Loucy (cell line): ENCODE measurements around the gene CRYZ.
"Not testable (repeated sequence)": the region's sequence is repeated elsewhere in the genome, so short reads cannot be mapped to it uniquely, and the experiment has no call there.

ENCODE experiments used
- H2AFZ ChIP-seq: fragments of 200-600 bp; sonication (generic); 2 replicates; pipeline ENCODE4 v1.6.0; 2016; ENCODE audit warnings: antibody characterized with exemption, mild to moderate bottlenecking, low read length, moderate library complexity
- H3F3A ChIP-seq: fragments of 200-600 bp; 2 replicates; pipeline ENCODE4 v1.6.0; 2016; ENCODE audit warnings: antibody characterized with exemption, low read depth, mild to moderate bottlenecking
- H3K27me3 ChIP-seq: fragments of 200-600 bp; sonication (generic); 2 replicates; pipeline ENCODE4 v1.6.1; 2014; ENCODE audit warnings: low read length, mild to moderate bottlenecking; ENCODE audit not compliant: insufficient read depth, poor library complexity, severe bottlenecking
- H3K36me3 ChIP-seq: fragments of 200-600 bp; sonication (generic); 2 replicates; pipeline ENCODE4 v1.6.1; 2016; ENCODE audit warnings: low read length; ENCODE audit not compliant: insufficient read depth
- H3K4me1 ChIP-seq: fragments of 200-600 bp; sonication (generic); 2 replicates; pipeline ENCODE4 v1.5.1; 2014; ENCODE audit warnings: low read length, mild to moderate bottlenecking; ENCODE audit not compliant: insufficient read depth, poor library complexity, severe bottlenecking
- H3K4me2 ChIP-seq: fragments of 200-600 bp; sonication (generic); 2 replicates; pipeline ENCODE4 v1.6.0; 2014; ENCODE audit warnings: antibody characterized with exemption, low read length, low read depth, mild to moderate bottlenecking; ENCODE audit not compliant: poor library complexity, severe bottlenecking
- H3K4me3 ChIP-seq: fragments of 200-600 bp; sonication (generic); 2 replicates; pipeline ENCODE4 v1.5.1; 2014; ENCODE audit warnings: low read length, mild to moderate bottlenecking, mixed read lengths; ENCODE audit not compliant: poor library complexity, severe bottlenecking
- H3K79me2 ChIP-seq: fragments of 200-600 bp; sonication (generic); 2 replicates; pipeline ENCODE4 v1.6.1; 2014; ENCODE audit warnings: low read length; ENCODE audit not compliant: insufficient read depth
- H3K9ac ChIP-seq: fragments of 200-600 bp; sonication (generic); 2 replicates; pipeline ENCODE4 v1.6.0; 2014; ENCODE audit warnings: mild to moderate bottlenecking, low read depth, low read length, moderate library complexity; ENCODE audit not compliant: poor library complexity, severe bottlenecking
- H3K9me2 ChIP-seq: fragments of 200-600 bp; sonication (generic); replicated peaks from 2 replicates; pipeline ENCODE4 v1.6.1; 2016; ENCODE audit warnings: low read depth, low read length, mixed read lengths
- H3K9me3 ChIP-seq: fragments of 200-600 bp; sonication (generic); 2 replicates; pipeline ENCODE4 v1.6.1; 2014; ENCODE audit warnings: mild to moderate bottlenecking, antibody characterized with exemption, low read length, low read depth; ENCODE audit not compliant: insufficient read depth
- H4K20me1 ChIP-seq: fragments of 200-600 bp; sonication (generic); 2 replicates; pipeline ENCODE4 v1.6.0; 2014; ENCODE audit warnings: antibody characterized with exemption, low read length, mild to moderate bottlenecking; ENCODE audit not compliant: insufficient read depth, poor library complexity, severe bottlenecking
- CTCF ChIP-seq: fragments of 200-600 bp; sonication (generic); conservative IDR thresholded peaks from 2 replicates; pipeline ENCODE4 v1.5.1; 2014; ENCODE audit warnings: mild to moderate bottlenecking, antibody characterized with exemption, low read length
- EZH2phosphoT487 ChIP-seq: fragments of 200-600 bp; IDR thresholded peaks from 2 replicates; pipeline ENCODE4 v1.6.1; 2018; ENCODE audit warnings: antibody characterized with exemption, mild to moderate bottlenecking, moderate library complexity, borderline replicate concordance

Gene CRYZ

GRCh38 chr1:74748960-74749359 lies 16.1 kb upstream of the CRYZ start:
- Histone ChIP-seq H3K36me3 (peaks cover 69% of the 10 kb centered on the region; the same call in 1 of the 2 replicates), H3K9me3 (no peaks in the 10 kb centered on the region), H3F3A (no peaks in the 10 kb centered on the region)

GRCh38 chr1:74745247-74745646 lies 12.4 kb upstream of the CRYZ start:
- H3K36me3 ChIP-seq = peaks cover 62% of the 10 kb centered on the region; the same call in 1 of the 2 replicates

More at GRCh38 chr1:74748960-74749359, 16.1 kb upstream of the CRYZ start:
- H4K20me1 ChIP-seq = no peaks in the 10 kb centered on the region
- no peaks in the 10 kb centered on the region for H3K79me2 ChIP-seq
- no peak overlapping the region for H3K9ac ChIP-seq
- H3K4me3 ChIP-seq = no peak overlapping the region
- no peak overlapping the region for H2AFZ ChIP-seq
- no peak overlapping the region for H3K4me2 ChIP-seq
- no peaks in the 10 kb centered on the region for H3K4me1 ChIP-seq
- no peaks in the 10 kb centered on the region for H3K27me3 ChIP-seq
- H3K9me2 ChIP-seq = no peaks in the 10 kb centered on the region
- no peak for TF ChIP-seq CTCF
- no peak for TF ChIP-seq EZH2phosphoT487

GRCh38 chr1:74740307-74740980 lies 7.6 kb upstream of the CRYZ start:
- H2AFZ ChIP-seq, H4K20me1 ChIP-seq, H3F3A ChIP-seq, H3K9me3 ChIP-seq, H3K4me1 ChIP-seq, H3K9me2 ChIP-seq, H3K9ac ChIP-seq, H3K4me2 ChIP-seq, H3K4me3 ChIP-seq, H3K27me3 ChIP-seq: not testable (repeated sequence)
- H3K79me2 ChIP-seq = peaks cover 12% of the 10 kb centered on the region
- H3K36me3 ChIP-seq = peaks cover 57% of the 10 kb centered on the region; the same call in 1 of the 2 replicates

More at GRCh38 chr1:74745247-74745646, 12.4 kb upstream of the CRYZ start:
- not testable (repeated sequence) for H3K4me1 ChIP-seq, H3F3A ChIP-seq, H3K4me2 ChIP-seq, H3K9ac ChIP-seq, H2AFZ ChIP-seq, H3K9me2 ChIP-seq, H3K79me2 ChIP-seq, H3K9me3 ChIP-seq, H4K20me1 ChIP-seq, H3K4me3 ChIP-seq, H3K27me3 ChIP-seq

GRCh38 chr1:74737333-74737732 lies 4.5 kb upstream of the CRYZ start:
- H3K27me3 ChIP-seq = no peaks in the 10 kb centered on the region
- H3K9me3 ChIP-seq = peaks cover 3% of the 10 kb centered on the region; the same call in 1 of the 2 replicates
- no peaks in the 10 kb centered on the region for H3K9me2 ChIP-seq
- TF ChIP-seq EZH2phosphoT487 (no peak), CTCF (no peak)
- H2AFZ ChIP-seq = no peak overlapping the region
- peaks cover 29% of the 10 kb centered on the region for H3K79me2 ChIP-seq
- peaks cover 25% of the 10 kb centered on the region for H3K4me1 ChIP-seq
- H3F3A ChIP-seq = 0 out of 2 replicates have a peak, but pooled peaks cover 3% of the 10 kb centered on the region
- H4K20me1 ChIP-seq = peaks cover 12% of the 10 kb centered on the region
- H3K4me2 ChIP-seq = no peak overlapping the region
- no peak overlapping the region for H3K9ac ChIP-seq
- H3K4me3 ChIP-seq = no peak overlapping the region
- H3K36me3 ChIP-seq = peaks cover 43% of the 10 kb centered on the region; the same call in 1 of the 2 replicates
